CD4-positive, alpha-beta T cell (primary cell): ENCODE results near the gene INPP4A. TPM values are rescaled to one million over a fixed set of nuclear protein-coding genes. Genes with fewer than 3 reads are reported as not detected.

Experiments
- ATAC-seq: fragments of 200-7000 bp; cut with Tn5 transposase; one replicate; pipeline ENCODE4 v1.10.0; 2022; ENCODE audit warnings: mild to moderate bottlenecking; ENCODE audit not compliant: poor library complexity
- CTCF ChIA-PET: fragments of 350-600 bp; sonication (Branson Sonifier 250); formaldehyde crosslinking; loops from one replicate; lab custom pipeline; 2021; ENCODE audit warnings: antibody characterized with exemption, inconsistent platforms; lab: Charles Lee
- POLR2A ChIA-PET: fragments of 350-600 bp; sonication (Branson Sonifier 250); formaldehyde crosslinking; loops from one replicate; lab custom pipeline; 2021; ENCODE audit warnings: antibody characterized with exemption, inconsistent platforms; lab: Charles Lee
- DNase-seq, 14 experiments: peaks; one replicate each; pipeline ENCODE4 v3.0.0-alpha.2; 2013 to 2020; ENCODE audit warnings: mixed read lengths in 2 of 14
- H3K27ac ChIP-seq, 2 donors: one replicate each; pipeline versions ENCODE4 v1.5.1 to v1.7.0; 2013; ENCODE audit warnings: low read length in 2 of 2, low read depth in 1 of 2, mild to moderate bottlenecking in 1 of 2
- H3K27me3 ChIP-seq, 2 experiments: 1 replicate in 1 of 2; 2 replicates in 1 of 2; pipeline versions ENCODE4 v1.6.1 to v1.7.0; 2013; ENCODE audit warnings: low read length in 2 of 2, control low read depth in 1 of 2, mild to moderate bottlenecking in 1 of 2, moderate library complexity in 1 of 2; ENCODE audit not compliant: insufficient read depth in 2 of 2, control insufficient read depth in 1 of 2
- H3K36me3 ChIP-seq: one replicate; pipeline ENCODE4 v1.6.1; 2013; ENCODE audit warnings: low read length, control low read depth; ENCODE audit not compliant: insufficient read depth
- H3K4me1 ChIP-seq: one replicate; pipeline ENCODE4 v1.6.1; 2013; ENCODE audit warnings: low read length, control low read depth; ENCODE audit not compliant: insufficient read depth
- H3K4me3 ChIP-seq: one replicate; pipeline ENCODE4 v1.5.1; 2013; ENCODE audit warnings: mild to moderate bottlenecking, low read length, moderate library complexity
- H3K9me3 ChIP-seq, 2 experiments: 1 replicate in 1 of 2; 2 replicates in 1 of 2; pipeline versions ENCODE4 v1.6.1 to v1.7.0; 2013; ENCODE audit warnings: low read length in 2 of 2, mild to moderate bottlenecking in 2 of 2, control low read depth in 1 of 2, moderate library complexity in 1 of 2; ENCODE audit not compliant: control insufficient read depth in 1 of 2, insufficient read depth in 1 of 2
- H3K27ac Mint-ChIP-seq: one replicate; pipeline ENCODE4 v1.8.0; 2020; ENCODE audit warnings: mixed read lengths
- H3K27me3 Mint-ChIP-seq: one replicate; pipeline ENCODE4 v1.8.0; 2021; ENCODE audit warnings: mixed read lengths
- H3K36me3 Mint-ChIP-seq: one replicate; pipeline ENCODE4 v1.8.0; 2021; ENCODE audit warnings: low read depth, mixed read lengths
- H3K4me1 Mint-ChIP-seq: one replicate; pipeline ENCODE4 v1.8.0; 2021; ENCODE audit warnings: low read depth, mixed read lengths
- H3K4me3 Mint-ChIP-seq: one replicate; pipeline ENCODE4 v1.8.0; 2020; ENCODE audit warnings: mild to moderate bottlenecking, mixed read lengths
- H3K9me3 Mint-ChIP-seq: one replicate; pipeline ENCODE4 v1.8.0; 2020; ENCODE audit warnings: mixed read lengths
- intact Hi-C, 2 experiments: fragments of 100-400 bp; cut with DNase I in 1 of 2; cut with micrococcal nuclease in 1 of 2; formaldehyde crosslinking; loops; one replicate each; pipeline versions ENCODE4 v1.15.1 to v1.9.0; 2023 to 2025; cut with DNase I, micrococcal nuclease
- total RNA-seq, 174 experiments: library from RNA in 2 of 174; stranded (reverse) in 2 of 174; gene quantifications; one replicate each; pipeline ENCODE4 v1.2.3 and lab custom pipeline; 2021 to 2026
- TF ChIP-seq, protein P1 (sequence below): fragments of 200-600 bp; IDR thresholded peaks from one replicate; pipeline ENCODE4 v1.8.0; 2022; ENCODE audit warnings: antibody characterized with exemption, mild to moderate bottlenecking

Gene INPP4A
- total RNA-seq, 2 experiments from 2014 or later: 86.4 to 89.2 TPM

GRCh38 chr2:98534761-98535160 lies 90.1 kb downstream of the INPP4A start:
- intact Hi-C loops: no loop called here
- peaks cover 93% of the 10 kb centered on the region for H3K36me3 Mint-ChIP-seq
- no peak for ATAC-seq
- H3K4me1 Mint-ChIP-seq: peaks cover 10% of the 10 kb centered on the region
- H3K4me1 ChIP-seq: no peaks in the 10 kb centered on the region
- peaks cover 80% of the 10 kb centered on the region for H3K36me3 ChIP-seq
- no peaks in the 10 kb centered on the region for H3K27me3 Mint-ChIP-seq
- no peak overlapping the region for H3K27ac ChIP-seq
- peak overlapping the region; percentile 35 for H3K27ac Mint-ChIP-seq
- TF ChIP-seq, protein P1, sequence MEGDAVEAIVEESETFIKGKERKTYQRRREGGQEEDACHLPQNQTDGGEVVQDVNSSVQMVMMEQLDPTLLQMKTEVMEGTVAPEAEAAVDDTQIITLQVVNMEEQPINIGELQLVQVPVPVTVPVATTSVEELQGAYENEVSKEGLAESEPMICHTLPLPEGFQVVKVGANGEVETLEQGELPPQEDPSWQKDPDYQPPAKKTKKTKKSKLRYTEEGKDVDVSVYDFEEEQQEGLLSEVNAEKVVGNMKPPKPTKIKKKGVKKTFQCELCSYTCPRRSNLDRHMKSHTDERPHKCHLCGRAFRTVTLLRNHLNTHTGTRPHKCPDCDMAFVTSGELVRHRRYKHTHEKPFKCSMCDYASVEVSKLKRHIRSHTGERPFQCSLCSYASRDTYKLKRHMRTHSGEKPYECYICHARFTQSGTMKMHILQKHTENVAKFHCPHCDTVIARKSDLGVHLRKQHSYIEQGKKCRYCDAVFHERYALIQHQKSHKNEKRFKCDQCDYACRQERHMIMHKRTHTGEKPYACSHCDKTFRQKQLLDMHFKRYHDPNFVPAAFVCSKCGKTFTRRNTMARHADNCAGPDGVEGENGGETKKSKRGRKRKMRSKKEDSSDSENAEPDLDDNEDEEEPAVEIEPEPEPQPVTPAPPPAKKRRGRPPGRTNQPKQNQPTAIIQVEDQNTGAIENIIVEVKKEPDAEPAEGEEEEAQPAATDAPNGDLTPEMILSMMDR: no peak
- DNase-seq: no peak
- ChIA-PET CTCF (no interaction called here), POLR2A (no interaction called here)
- H3K4me3 Mint-ChIP-seq: no peak overlapping the region
- H3K9me3 Mint-ChIP-seq: no peaks in the 10 kb centered on the region
- no peak overlapping the region for H3K4me3 ChIP-seq
- H3K9me3 ChIP-seq: no peaks in the 10 kb centered on the region
- H3K27me3 ChIP-seq: no peaks in the 10 kb centered on the region

GRCh38 chr2:98535971-98536677 lies 91.5 kb downstream of the INPP4A start:
- no peak overlapping the region for H3K4me3 ChIP-seq
- ATAC-seq: no peak
- H3K4me3 Mint-ChIP-seq: no peak overlapping the region

GRCh38 chr2:98537390-98538126 lies 92.9 kb downstream of the INPP4A start:
- Mint-ChIP-seq H3K36me3 (peaks cover 95% of the 10 kb centered on the region), H3K27ac (no peak overlapping the region), H3K4me1 (no peaks in the 10 kb centered on the region), H3K4me3 (no peak overlapping the region), H3K9me3 (no peaks in the 10 kb centered on the region), H3K27me3 (no peaks in the 10 kb centered on the region)
- intact Hi-C loops: no loop called here
- no peaks in the 10 kb centered on the region for H3K9me3 ChIP-seq
- peaks cover 90% of the 10 kb centered on the region for H3K36me3 ChIP-seq
- H3K4me3 ChIP-seq: no peak overlapping the region
- TF ChIP-seq, protein P1: no peak
- DNase-seq (no peak), ATAC-seq (no peak)
- ChIA-PET CTCF (no interaction called here), POLR2A (no interaction called here)
- no peaks in the 10 kb centered on the region for H3K4me1 ChIP-seq
- H3K27ac ChIP-seq: no peak overlapping the region
- H3K27me3 ChIP-seq: no peaks in the 10 kb centered on the region

More at GRCh38 chr2:98535971-98536677, 91.5 kb downstream of the INPP4A start:
- Histone ChIP-seq H3K27ac (no peak overlapping the region), H3K36me3 (peaks cover 84% of the 10 kb centered on the region), H3K27me3 (no peaks in the 10 kb centered on the region), H3K9me3 (no peaks in the 10 kb centered on the region), H3K4me1 (no peaks in the 10 kb centered on the region)
- no peak for DNase-seq
- H3K36me3 Mint-ChIP-seq: peaks cover 95% of the 10 kb centered on the region
- ChIA-PET POLR2A (interaction anchor here (0.6 kb wide), 1 partner anchor 78 kb away, joined by 3 read pairs; no protein-coding TSS in a partner anchor), CTCF (no interaction called here)
- TF ChIP-seq, protein P1: no peak
- peaks cover 6% of the 10 kb centered on the region for H3K4me1 Mint-ChIP-seq
- H3K9me3 Mint-ChIP-seq: no peaks in the 10 kb centered on the region
- no peaks in the 10 kb centered on the region for H3K27me3 Mint-ChIP-seq
- intact Hi-C loops: no loop called here
- peak overlapping the region; percentile 35 for H3K27ac Mint-ChIP-seq
